Tibial nerve (tissue), 4 donors: Measurements from ENCODE around the gene ARHGAP12.

Source experiments
- CTCF ChIP-seq, 5 experiments: fragments of 200-600 bp in 3 of 5; fragments of 450-650 bp in 2 of 5; sonication (generic) in 3 of 5; IDR thresholded peaks; one replicate each; pipeline ENCODE4 v1.5.1; 2016 to 2019; ENCODE audit warnings: antibody characterized with exemption in 5 of 5, mild to moderate bottlenecking in 3 of 5, moderate library complexity in 2 of 5
- EP300 ChIP-seq, 2 donors: sonication (generic); formaldehyde crosslinking; IDR thresholded peaks; one replicate each; pipeline ENCODE4 v1.6.1; 2017; ENCODE audit warnings: antibody characterized with exemption in 2 of 2, mild to moderate bottlenecking in 1 of 2
- POLR2A ChIP-seq, 2 donors: fragments of 450-650 bp; IDR thresholded peaks; one replicate each; pipeline ENCODE4 v1.6.1; 2017; ENCODE audit warnings: antibody characterized with exemption in 2 of 2, mild to moderate bottlenecking in 2 of 2, moderate library complexity in 2 of 2

DNA sequence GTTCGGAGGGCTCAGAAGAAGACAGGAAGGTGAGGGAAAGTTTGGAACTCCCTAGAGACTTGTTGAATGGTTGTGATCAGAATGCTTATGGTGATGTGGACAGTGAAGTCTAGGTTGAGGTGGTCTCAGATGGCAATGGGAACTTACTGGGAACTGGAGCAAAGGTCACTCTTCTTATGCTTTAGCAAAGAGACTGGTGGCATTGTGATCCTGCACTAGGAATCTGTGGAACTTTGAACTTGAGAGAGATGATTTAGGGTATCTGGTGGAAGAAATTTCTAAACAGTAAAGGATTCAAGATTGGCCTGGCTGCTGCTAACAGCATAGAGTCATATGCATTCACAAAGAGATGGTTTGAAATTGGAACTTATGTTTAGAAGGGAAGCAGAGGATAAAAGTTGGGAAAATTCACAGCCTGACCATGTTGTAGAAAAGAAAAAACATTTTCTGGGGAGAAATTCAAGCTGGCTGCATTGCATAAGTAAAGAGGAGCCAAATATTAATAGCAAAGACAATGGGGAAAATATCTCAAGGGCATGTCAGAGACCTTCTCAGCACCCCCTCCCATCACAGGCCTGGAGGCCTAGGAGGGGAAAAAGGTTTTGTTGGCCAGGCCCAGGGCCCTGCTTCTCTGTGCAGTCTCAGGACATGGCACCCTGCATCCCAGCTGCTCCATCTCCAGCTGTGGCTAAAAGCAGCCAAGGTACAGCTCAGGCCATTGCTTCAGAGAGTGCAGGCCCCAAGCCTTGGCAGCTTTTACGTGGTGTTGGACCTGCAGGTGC is 26.0 kb upstream of the ARHGAP12 start:
- TF ChIP-seq CTCF (IDR thresholded peaks at IDR 0.05), result no peak
- no peak for TF ChIP-seq POLR2A (IDR thresholded peaks at IDR 0.05)
- no peak for TF ChIP-seq EP300 (IDR thresholded peaks at IDR 0.05)
